ENCODE results near the gene NDUFB10.
A peak's percentile ranks its signal among the peaks of the same experiment; 100 is the strongest.
"Not testable (repeated sequence)": the region's sequence is repeated elsewhere in the genome, so short reads cannot be mapped to it uniquely, and the experiment has no call there.

NDUFB10 gene

GRCh38 chr16:1946495-1947368 is 12.6 kb upstream of the NDUFB10 start:
- TF ChIP-seq CTCF (IDR thresholded peaks at IDR 0.05; ENCODE audit: low read depth, low read length) = peak; percentile 3; the same call in 1 of the 2 replicates
- no peak overlapping the region for H3K27ac ChIP-seq

DNA sequence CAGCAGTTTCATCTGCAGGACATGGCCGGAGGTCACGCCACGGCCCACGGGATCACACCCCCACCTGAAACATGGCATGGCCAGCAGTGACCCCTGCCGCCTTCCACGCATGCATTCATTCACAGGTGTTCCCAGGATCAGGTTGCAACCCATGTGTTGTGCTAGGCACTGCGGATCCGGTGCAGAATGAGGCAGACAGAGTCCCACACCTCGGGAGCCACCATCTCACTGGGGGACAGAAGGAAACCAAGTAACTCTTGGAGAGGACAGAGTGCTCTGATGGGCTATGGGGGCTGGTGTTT is 12.0 kb upstream of the NDUFB10 start:
- Histone ChIP-seq H3K9me3 (ENCODE audit: severe bottlenecking) (no peaks in the 10 kb centered on the region), H3K4me3 (ENCODE audit: low read depth, low read length) (no peak overlapping the region)
- no peak for DNase-seq

More at GRCh38 chr16:1946495-1947368, 12.6 kb upstream of the NDUFB10 start:
- no peak overlapping the region for H3K4me3 ChIP-seq (ENCODE audit: low read depth, low read length)
- H3K36me3 ChIP-seq = no peaks in the 10 kb centered on the region
- no peaks in the 10 kb centered on the region for H3K9me3 ChIP-seq (ENCODE audit: severe bottlenecking)
- no peak for DNase-seq
- H3K27me3 ChIP-seq (ENCODE audit: insufficient read depth, low read depth, severe bottlenecking) = no peaks in the 10 kb centered on the region

GRCh38 chr16:1949507-1949906 is 9.8 kb upstream of the NDUFB10 start:
- DNase-seq = no peak
- no peak for TF ChIP-seq CTCF (IDR thresholded peaks at IDR 0.05; ENCODE audit: low read depth, low read length)
- Histone ChIP-seq H3K36me3 (no peaks in the 10 kb centered on the region), H3K4me3 (ENCODE audit: low read depth, low read length) (no peak overlapping the region), H3K27ac (no peak overlapping the region), H3K27me3 (ENCODE audit: insufficient read depth, low read depth, severe bottlenecking) (no peaks in the 10 kb centered on the region), H3K9me3 (ENCODE audit: severe bottlenecking) (no peaks in the 10 kb centered on the region)

More for the DNA sequence above, 12.0 kb upstream of the NDUFB10 start:
- H3K27ac ChIP-seq = no peak overlapping the region
- H3K27me3 ChIP-seq (ENCODE audit: insufficient read depth, low read depth, severe bottlenecking) = no peaks in the 10 kb centered on the region
- no peaks in the 10 kb centered on the region for H3K36me3 ChIP-seq
- TF ChIP-seq CTCF (IDR thresholded peaks at IDR 0.05; ENCODE audit: low read depth, low read length) = no peak

DNA sequence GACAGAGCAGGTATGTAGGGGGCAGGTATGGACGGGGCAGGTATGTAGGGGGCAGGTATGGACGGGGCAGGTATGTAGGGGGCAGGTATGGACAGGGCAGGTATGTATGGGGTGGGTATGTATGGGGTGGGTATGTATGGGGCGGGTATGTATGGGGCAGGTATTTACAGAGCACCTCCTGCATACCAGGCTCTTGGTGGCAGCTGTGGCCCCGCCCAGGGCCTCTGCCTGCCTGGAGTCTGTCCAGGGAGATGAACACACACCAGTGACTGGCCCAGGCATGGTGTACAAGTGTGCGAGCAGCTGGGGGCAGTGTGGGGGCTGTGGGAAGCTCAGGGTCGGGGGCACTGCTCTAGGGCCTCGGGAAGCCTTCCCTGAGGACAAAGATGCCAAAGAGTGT is 9.3 kb upstream of the NDUFB10 start:
- Histone ChIP-seq H3K9me3 (ENCODE audit: severe bottlenecking) (no peaks in the 10 kb centered on the region), H3K27me3 (ENCODE audit: insufficient read depth, low read depth, severe bottlenecking) (no peaks in the 10 kb centered on the region), H3K4me3 (ENCODE audit: low read depth, low read length) (no peak overlapping the region), H3K27ac (no peak overlapping the region), H3K36me3 (no peaks in the 10 kb centered on the region)
- no peak for TF ChIP-seq CTCF (IDR thresholded peaks at IDR 0.05; ENCODE audit: low read depth, low read length)
- no peak for DNase-seq

DNA sequence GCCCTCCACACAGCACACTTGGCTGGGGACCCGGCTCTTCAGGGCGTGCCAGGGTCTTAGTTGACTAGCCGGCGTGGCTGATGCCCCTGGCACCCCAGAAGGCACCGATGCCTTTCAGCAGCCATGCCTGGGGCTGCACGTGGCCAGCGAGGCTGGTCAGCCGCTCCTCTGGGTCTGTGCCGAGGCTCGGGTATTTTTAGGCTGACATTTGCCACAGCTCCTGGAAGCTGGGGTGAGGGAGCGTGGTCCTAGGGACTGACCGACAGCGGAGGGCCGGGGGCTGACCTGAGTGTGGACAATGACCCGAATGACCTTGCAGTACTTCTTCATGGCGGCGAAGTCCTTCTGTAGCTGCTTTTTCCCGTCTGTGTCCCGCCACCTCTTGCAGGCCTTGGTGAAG is 8.8 kb upstream of the NDUFB10 start:
- H3K27me3 ChIP-seq (ENCODE audit: insufficient read depth, low read depth, severe bottlenecking) = no peaks in the 10 kb centered on the region
- TF ChIP-seq CTCF (IDR thresholded peaks at IDR 0.05; ENCODE audit: low read depth, low read length) = no peak

DNA sequence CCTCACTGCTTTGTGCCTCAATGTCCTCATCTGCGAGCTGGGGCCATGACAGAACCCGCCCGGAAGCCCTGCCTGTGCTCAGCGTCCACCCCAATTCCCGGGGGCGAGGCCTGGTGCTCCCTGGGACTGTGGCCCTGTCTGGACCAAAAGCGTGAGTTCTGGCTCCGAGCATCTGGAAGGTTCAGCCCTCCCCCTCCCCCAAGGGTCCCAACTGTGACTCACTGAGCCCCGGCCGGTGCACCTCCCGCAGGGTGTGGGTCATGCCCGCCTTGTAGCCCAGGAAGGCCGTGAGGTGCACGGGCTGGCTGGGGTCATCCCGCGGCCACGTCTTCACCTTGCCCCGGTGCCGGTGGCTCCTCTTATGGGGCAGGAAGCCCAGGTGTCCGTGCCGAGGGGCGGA is 5.6 kb upstream of the NDUFB10 start:
- Histone ChIP-seq H3K9me3 (ENCODE audit: severe bottlenecking) (no peaks in the 10 kb centered on the region), H3K36me3 (no peaks in the 10 kb centered on the region), H3K27me3 (ENCODE audit: insufficient read depth, low read depth, severe bottlenecking) (no peaks in the 10 kb centered on the region), H3K27ac (peak overlapping the region; percentile 86), H3K4me3 (ENCODE audit: low read depth, low read length) (no peak overlapping the region)
- TF ChIP-seq CTCF (IDR thresholded peaks at IDR 0.05; ENCODE audit: low read depth, low read length) = no peak
- DNase-seq = no peak

More for the DNA sequence above, 8.8 kb upstream of the NDUFB10 start:
- DNase-seq = no peak
- Histone ChIP-seq H3K36me3 (no peaks in the 10 kb centered on the region), H3K27ac (no peak overlapping the region), H3K4me3 (ENCODE audit: low read depth, low read length) (no peak overlapping the region), H3K9me3 (ENCODE audit: severe bottlenecking) (no peaks in the 10 kb centered on the region)

DNA sequence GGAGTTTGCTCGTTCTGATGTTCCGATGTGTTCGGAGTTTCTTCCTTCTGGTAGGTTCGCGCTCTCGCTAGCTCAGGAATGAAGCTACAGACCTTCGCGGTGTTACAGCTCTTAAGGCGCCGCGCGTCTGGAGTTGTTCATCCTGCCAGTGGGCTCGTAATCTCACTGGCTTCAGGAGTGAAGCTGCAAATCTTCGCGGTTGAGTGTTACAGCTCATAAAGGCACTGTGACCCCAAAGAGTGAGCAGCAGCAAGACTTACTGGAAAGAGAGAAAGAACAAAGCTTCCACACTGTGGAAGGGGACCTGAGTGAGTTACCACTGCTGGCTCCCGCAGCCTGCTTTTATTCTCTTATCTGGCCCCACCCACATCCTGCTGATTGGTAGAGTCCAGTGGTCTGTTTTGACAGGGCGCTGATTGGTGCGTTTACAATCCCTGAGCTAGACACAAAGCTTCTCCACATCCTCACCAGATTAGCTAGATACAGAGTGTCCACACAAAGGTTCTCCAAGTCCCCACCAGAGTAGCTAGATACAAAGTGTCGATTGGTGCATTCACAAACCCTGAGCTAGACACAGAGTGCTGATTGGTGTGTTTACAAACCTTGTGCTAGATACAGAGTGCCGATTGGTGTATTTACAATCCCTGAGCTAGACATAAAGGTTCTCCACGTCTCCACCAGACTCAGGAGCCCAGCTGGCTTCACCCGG is 1.8 kb upstream of the NDUFB10 start:
- not testable (repeated sequence) for DNase-seq; H3K27me3 ChIP-seq (ENCODE audit: insufficient read depth, low read depth, severe bottlenecking); H3K9me3 ChIP-seq (ENCODE audit: severe bottlenecking); H3K4me3 ChIP-seq (ENCODE audit: low read depth, low read length); H3K27ac ChIP-seq
- H3K36me3 ChIP-seq = peaks cover 19% of the 10 kb centered on the region

DNA sequence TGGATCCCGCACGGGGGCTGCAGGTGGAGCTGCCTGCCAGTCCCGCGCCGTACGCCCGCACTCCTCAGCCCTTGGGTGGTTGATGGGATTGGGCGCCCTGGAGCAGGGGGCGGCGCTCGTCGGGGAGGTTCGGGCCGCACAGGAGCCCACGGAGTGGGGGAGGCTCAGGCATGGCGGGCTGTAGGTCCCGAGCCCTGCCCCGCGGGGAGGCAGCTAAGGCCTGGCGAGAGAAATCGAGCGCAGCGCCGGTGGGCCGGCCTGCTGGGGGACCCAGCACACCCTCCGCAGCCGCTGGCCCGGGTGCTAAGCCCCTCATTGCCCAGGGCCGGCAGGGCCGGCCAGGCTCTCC is 1.2 kb upstream of the NDUFB10 start:
- not testable (repeated sequence) for DNase-seq; H3K27ac ChIP-seq; H3K4me3 ChIP-seq (ENCODE audit: low read depth, low read length); H3K27me3 ChIP-seq (ENCODE audit: insufficient read depth, low read depth, severe bottlenecking); H3K9me3 ChIP-seq (ENCODE audit: severe bottlenecking)
- H3K36me3 ChIP-seq = peaks cover 25% of the 10 kb centered on the region

Measured in WERI-Rb-1 (cell line).